AG09309 (cell line): Measurements from ENCODE around the gene NHERF2.
A peak's percentile ranks its signal among the peaks of the same experiment; 100 is the strongest.

Experiments used
- DNase-seq: peaks from one replicate; pipeline ENCODE4 v3.0.0-alpha.2; 2010; ENCODE audit warnings: low read depth
- H3K4me3 ChIP-seq: 2 replicates; pipeline ENCODE4 v1.5.1; 2011; ENCODE audit warnings: mild to moderate bottlenecking, low read depth, low read length, moderate library complexity; ENCODE audit not compliant: control insufficient read depth
- CTCF ChIP-seq: IDR thresholded peaks from 2 replicates; pipeline ENCODE4 v1.5.1; 2011; ENCODE audit warnings: mild to moderate bottlenecking, low read depth, low read length, inconsistent platforms; ENCODE audit not compliant: insufficient read depth, control insufficient read depth; ENCODE audit errors: missing control alignments

Gene NHERF2

GRCh38 chr16:1984347-1985225 lies 42.1 kb upstream of the NHERF2 start:
- peak overlapping the region; percentile 75 for H3K4me3 ChIP-seq
- TF ChIP-seq CTCF, result no peak
- DNase-seq, result no peak

- DNase-seq, result no peak
- no peak for TF ChIP-seq CTCF
- H3K4me3 ChIP-seq, result no peak overlapping the region; the same call in 1 of the 2 replicates
Observed at GRCh38 chr16:1985466-1986150, 41.1 kb upstream of the NHERF2 start.

GRCh38 chr16:1987198-1987597 lies 39.5 kb upstream of the NHERF2 start:
- no peak for TF ChIP-seq CTCF
- DNase-seq, result no peak
- H3K4me3 ChIP-seq, result no peak overlapping the region

GRCh38 chr16:1989209-1990100 lies 37.2 kb upstream of the NHERF2 start, which contains the start of gene SYNGR3:
TSS of gene SYNGR3 (plus strand) at chr16:1989970. CDS start at chr16:1990103, 133 bp downstream.
- no peak within 1 kb of the TSS; the same call in 1 of the 2 replicates for H3K4me3 ChIP-seq
- DNase-seq, result no peak

GRCh38 chr16:1990101-1990350 lies 36.7 kb upstream of the NHERF2 start:
- no peak for TF ChIP-seq CTCF
- H3K4me3 ChIP-seq, result no peak overlapping the region
- no peak for DNase-seq

More at GRCh38 chr16:1989209-1990100, 37.2 kb upstream of the NHERF2 start, which contains the start of gene SYNGR3:
- no peak for TF ChIP-seq CTCF
